Mammary epithelial cell (primary cell): Measurements from ENCODE around the gene CRKL.

ENCODE experiments used
- CTCF ChIP-seq, 2 donors: IDR thresholded peaks in 1 of 2; conservative IDR thresholded peaks in 1 of 2; 2 replicates each; pipeline ENCODE4 v1.5.1; 2011 to 2012; ENCODE audit warnings: inconsistent platforms in 2 of 2, low read length in 2 of 2, mild to moderate bottlenecking in 2 of 2, control low read depth in 1 of 2, low read depth in 1 of 2; ENCODE audit not compliant: insufficient read depth in 1 of 2; ENCODE audit errors: extremely low read depth in 1 of 2
- EZH2 ChIP-seq: IDR thresholded peaks from 2 replicates; pipeline ENCODE4 v1.6.1; 2012; ENCODE audit warnings: low read length, inconsistent platforms, borderline replicate concordance

- TF ChIP-seq CTCF (conservative IDR thresholded peaks at IDR 0.05 in 1 of 2, IDR thresholded peaks at IDR 0.05 in 1 of 2; ENCODE audit: extremely low read depth in 1 of 2, insufficient read depth in 1 of 2, low read depth in 1 of 2, low read length in 2 of 2) (no peak), EZH2 (no peak)
Measured at GRCh38 chr22:20904980-20905355, 12.2 kb upstream of the CRKL start.
